Trophoblast cell (in vitro differentiated cells and primary cell): ENCODE measurements around the gene CCSER2.

Source experiments
- DNase-seq, 2 donors: peaks; one replicate each; pipeline ENCODE4 v3.0.0-alpha.2; 2016
- H2AFZ ChIP-seq: 2 replicates; pipeline ENCODE4 v1.6.1; 2013; ENCODE audit warnings: low read length, moderate library complexity, mild to moderate bottlenecking; ENCODE audit not compliant: insufficient read depth, poor library complexity
- H2AK5ac ChIP-seq: 2 replicates; pipeline ENCODE4 v1.6.1; 2013; ENCODE audit warnings: mild to moderate bottlenecking, low read length
- H2BK120ac ChIP-seq: 2 replicates; pipeline ENCODE4 v1.6.1; 2013; ENCODE audit warnings: low read length, mild to moderate bottlenecking, moderate library complexity; ENCODE audit not compliant: insufficient read depth, poor library complexity
- H2BK12ac ChIP-seq: 2 replicates; pipeline ENCODE4 v1.6.1; 2013; ENCODE audit warnings: mild to moderate bottlenecking, low read length, moderate library complexity
- H2BK5ac ChIP-seq: 2 replicates; pipeline ENCODE4 v1.6.1; 2013; ENCODE audit warnings: low read length, low read depth, moderate library complexity, mild to moderate bottlenecking; ENCODE audit not compliant: poor library complexity
- H3K14ac ChIP-seq: 2 replicates; pipeline ENCODE4 v1.6.1; 2013; ENCODE audit warnings: mild to moderate bottlenecking, low read length
- H3K18ac ChIP-seq: 2 replicates; pipeline ENCODE4 v1.6.1; 2013; ENCODE audit warnings: mild to moderate bottlenecking, low read length
- H3K23ac ChIP-seq: 2 replicates; pipeline ENCODE4 v1.6.1; 2013; ENCODE audit warnings: low read length
- H3K27ac ChIP-seq: 2 replicates; pipeline ENCODE4 v1.5.1; 2013; ENCODE audit warnings: low read depth, mild to moderate bottlenecking, inconsistent platforms, low read length, moderate library complexity
- H3K27me3 ChIP-seq: 2 replicates; pipeline ENCODE4 v1.6.1; 2013; ENCODE audit warnings: inconsistent platforms, mild to moderate bottlenecking, low read length, moderate library complexity; ENCODE audit not compliant: insufficient read depth
- H3K36me3 ChIP-seq, 2 experiments: 1 replicate in 1 of 2; 2 replicates in 1 of 2; pipeline ENCODE4 v1.6.1; 2013; ENCODE audit warnings: low read length in 2 of 2, mild to moderate bottlenecking in 2 of 2, moderate library complexity in 1 of 2; ENCODE audit not compliant: insufficient read depth in 2 of 2, control insufficient read depth in 1 of 2
- H3K4ac ChIP-seq: 2 replicates; pipeline ENCODE4 v1.6.1; 2013; ENCODE audit warnings: low read depth, mild to moderate bottlenecking, low read length, moderate library complexity
- H3K4me1 ChIP-seq, 2 experiments: 1 replicate in 1 of 2; 2 replicates in 1 of 2; pipeline ENCODE4 v1.6.1; 2013; ENCODE audit warnings: low read length in 2 of 2, mild to moderate bottlenecking in 2 of 2, moderate library complexity in 1 of 2; ENCODE audit not compliant: insufficient read depth in 2 of 2, control insufficient read depth in 1 of 2
- H3K4me2 ChIP-seq: 2 replicates; pipeline ENCODE4 v1.6.1; 2013; ENCODE audit warnings: inconsistent platforms, mild to moderate bottlenecking, low read length, moderate library complexity
- H3K4me3 ChIP-seq: 2 replicates; pipeline ENCODE4 v1.5.1; 2013; ENCODE audit warnings: mild to moderate bottlenecking, low read depth, low read length, inconsistent platforms
- H3K79me1 ChIP-seq: one replicate; pipeline ENCODE4 v1.6.1; 2013; ENCODE audit warnings: low read length
- H3K79me2 ChIP-seq: 2 replicates; pipeline ENCODE4 v1.6.1; 2013; ENCODE audit warnings: low read length, mild to moderate bottlenecking; ENCODE audit not compliant: control insufficient read depth, insufficient read depth, poor library complexity
- H3K9ac ChIP-seq: 2 replicates; pipeline ENCODE4 v1.6.1; 2013; ENCODE audit warnings: mild to moderate bottlenecking, low read length
- H3K9me3 ChIP-seq: 2 replicates; pipeline ENCODE4 v1.6.1; 2013; ENCODE audit warnings: low read depth, mild to moderate bottlenecking, control low read depth, inconsistent platforms, low read length; ENCODE audit not compliant: insufficient read depth
- H4K12ac ChIP-seq: 2 replicates; pipeline ENCODE4 v1.6.1; 2013; ENCODE audit warnings: low read depth, mild to moderate bottlenecking, low read length, moderate library complexity
- H4K8ac ChIP-seq: 2 replicates; pipeline ENCODE4 v1.6.1; 2013; ENCODE audit warnings: low read depth, mild to moderate bottlenecking, low read length, moderate library complexity
- H4K91ac ChIP-seq: one replicate; pipeline ENCODE4 v1.6.1; 2013; ENCODE audit warnings: low read depth, mild to moderate bottlenecking, low read length, moderate library complexity
- WGBS: extraction: QIAGEN DNeasy Blood & Tissue Kit; methylation state at CpG from one replicate; pipeline ENCODE4 v1.1.7; 2013; ENCODE audit warnings: missing lambda C conversion rate; ENCODE audit not compliant: insufficient read length, insufficient coverage; ENCODE audit errors: extremely low coverage; 5-methylcytosine and 5-hydroxymethylcytosine counted together

CCSER2 gene

GRCh38 chr10:84416245-84416555 is 87.8 kb downstream of the CCSER2 start:
- Histone ChIP-seq H2BK5ac (no peak overlapping the region), H4K8ac (no peak overlapping the region), H3K4me2 (no peak overlapping the region), H4K12ac (no peak overlapping the region), H2BK12ac (no peak overlapping the region), H3K18ac (no peak overlapping the region), H3K23ac (no peak overlapping the region), H3K79me2 (no peaks in the 10 kb centered on the region), H3K27me3 (no peaks in the 10 kb centered on the region), H3K36me3 (peaks cover 7 to 12% of the 10 kb centered on the region in 2 experiments), H4K91ac (no peak overlapping the region), H2AK5ac (no peak overlapping the region), H2BK120ac (no peak overlapping the region), H3K4ac (no peak overlapping the region), H3K4me3 (no peak overlapping the region), H3K14ac (no peak overlapping the region), H3K27ac (peak overlapping the region; percentile 36), H3K9me3 (peaks cover 6% of the 10 kb centered on the region), H2AFZ (no peak overlapping the region), H3K9ac (no peak overlapping the region), H3K79me1 (peaks cover 12% of the 10 kb centered on the region), H3K4me1 (peaks cover 7 to 16% of the 10 kb centered on the region in 2 experiments)
- no peak for DNase-seq
- WGBS, result no CpG with 5 or more reads among the region's 2 CpGs

- no peak overlapping the region for H2AFZ ChIP-seq
- H3K4ac ChIP-seq, result no peak overlapping the region
- H3K4me3 ChIP-seq, result no peak overlapping the region
- H3K14ac ChIP-seq, result no peak overlapping the region
- H3K36me3 ChIP-seq, result peaks cover 2 to 3% of the 10 kb centered on the region in 2 experiments
- no peak overlapping the region for H4K91ac ChIP-seq
- H3K18ac ChIP-seq, result no peak overlapping the region
- H2BK5ac ChIP-seq, result no peak overlapping the region
- no peaks in the 10 kb centered on the region for H3K79me2 ChIP-seq
- H3K4me1 ChIP-seq, result peaks cover 11 to 19% of the 10 kb centered on the region in 2 experiments
- WGBS, result no CpG with 5 or more reads among the region's 1 CpG
- H4K12ac ChIP-seq, result no peak overlapping the region
- no peak overlapping the region for H2BK12ac ChIP-seq
- H3K27ac ChIP-seq, result peak overlapping the region; percentile 49
- H3K4me2 ChIP-seq, result no peak overlapping the region
- no peaks in the 10 kb centered on the region for H3K9me3 ChIP-seq
- H3K79me1 ChIP-seq, result peaks cover 11% of the 10 kb centered on the region
- no peaks in the 10 kb centered on the region for H3K27me3 ChIP-seq
- no peak overlapping the region for H4K8ac ChIP-seq
- no peak overlapping the region for H3K23ac ChIP-seq
- no peak overlapping the region for H2AK5ac ChIP-seq
- DNase-seq, result peak in 1 of 2 donors; percentile 23
- no peak overlapping the region for H3K9ac ChIP-seq
- H2BK120ac ChIP-seq, result no peak overlapping the region
Observed at GRCh38 chr10:84423719-84424118, 95.3 kb downstream of the CCSER2 start.

GRCh38 chr10:84424731-84425167 is 96.4 kb downstream of the CCSER2 start:
- peaks cover 2 to 3% of the 10 kb centered on the region in 2 experiments for H3K36me3 ChIP-seq
- WGBS, result 100% methylated on average over 1 of the region's 3 CpGs
- H3K4me1 ChIP-seq, result peaks cover 11 to 17% of the 10 kb centered on the region in 2 experiments
- H3K18ac ChIP-seq, result no peak overlapping the region
- H3K14ac ChIP-seq, result no peak overlapping the region
- H3K27ac ChIP-seq, result peak overlapping the region; percentile 84
- peaks cover 10% of the 10 kb centered on the region for H3K79me1 ChIP-seq
- H2AFZ ChIP-seq, result peak overlapping the region; percentile 23
- no peaks in the 10 kb centered on the region for H3K27me3 ChIP-seq
- no peak overlapping the region for H3K4me3 ChIP-seq
- no peak overlapping the region for H4K12ac ChIP-seq
- no peak overlapping the region for H3K4ac ChIP-seq
- no peaks in the 10 kb centered on the region for H3K9me3 ChIP-seq
- no peak overlapping the region for H4K91ac ChIP-seq
- H2BK120ac ChIP-seq, result no peak overlapping the region
- no peak overlapping the region for H2AK5ac ChIP-seq
- no peak overlapping the region for H3K9ac ChIP-seq
- DNase-seq, result peak in 1 of 2 donors; percentile 41
- H3K4me2 ChIP-seq, result peak overlapping the region; percentile 8
- H2BK5ac ChIP-seq, result no peak overlapping the region
- H4K8ac ChIP-seq, result no peak overlapping the region
- H3K79me2 ChIP-seq, result no peaks in the 10 kb centered on the region
- no peak overlapping the region for H3K23ac ChIP-seq
- H2BK12ac ChIP-seq, result no peak overlapping the region

- H3K9me3 ChIP-seq, result no peaks in the 10 kb centered on the region
- no peak overlapping the region for H2AFZ ChIP-seq
- DNase-seq, result peak in 1 of 2 donors; percentile 25
- H2BK12ac ChIP-seq, result no peak overlapping the region
- H3K36me3 ChIP-seq, result peaks cover 2 to 4% of the 10 kb centered on the region in 2 experiments
- H3K27me3 ChIP-seq, result no peaks in the 10 kb centered on the region
- no peak overlapping the region for H3K14ac ChIP-seq
- H4K12ac ChIP-seq, result no peak overlapping the region
- H3K4ac ChIP-seq, result peak overlapping the region; percentile 78
- peak overlapping the region; percentile 24 for H2BK120ac ChIP-seq
- peaks cover 7% of the 10 kb centered on the region for H3K79me1 ChIP-seq
- no CpG with 5 or more reads among the region's 5 CpGs for WGBS
- H3K9ac ChIP-seq, result no peak overlapping the region
- H3K4me2 ChIP-seq, result no peak overlapping the region
- no peak overlapping the region for H3K4me3 ChIP-seq
- no peak overlapping the region for H3K27ac ChIP-seq
- H3K79me2 ChIP-seq, result peaks cover 2% of the 10 kb centered on the region
- no peak overlapping the region for H2AK5ac ChIP-seq
- H2BK5ac ChIP-seq, result no peak overlapping the region
- peaks cover 6 to 11% of the 10 kb centered on the region in 2 experiments for H3K4me1 ChIP-seq
- H4K8ac ChIP-seq, result peak overlapping the region; percentile 7
- H4K91ac ChIP-seq, result peak overlapping the region; percentile 2
- peak overlapping the region; percentile 2 for H3K18ac ChIP-seq
- H3K23ac ChIP-seq, result no peak overlapping the region
Observed at GRCh38 chr10:84427903-84428650, 99.7 kb downstream of the CCSER2 start.
